Transverse colon (tissue), 4 donors: ENCODE data around the gene PHKA2. TPM values are rescaled to one million over a fixed set of nuclear protein-coding genes. Genes with fewer than 3 reads are reported as not detected.
"Not testable (repeated sequence)": the region's sequence is repeated elsewhere in the genome, so short reads cannot be mapped to it uniquely, and the experiment has no call there.

Experiments
- DNase-seq: peaks from one replicate; pipeline ENCODE4 v3.0.0-alpha.2; 2019
- H3K27ac ChIP-seq, 4 donors: fragments of 200-600 bp; sonication (generic); 2 replicates each; pipeline ENCODE4 v1.5.1; 2016 to 2018; ENCODE audit warnings: inconsistent platforms in 4 of 4
- H3K27me3 ChIP-seq: fragments of 200-600 bp; sonication (generic); 2 replicates; pipeline ENCODE4 v1.5.1; 2017; ENCODE audit warnings: inconsistent platforms
- H3K36me3 ChIP-seq, 4 donors: fragments of 200-600 bp; sonication (generic); 2 replicates each; pipeline ENCODE4 v1.5.1; 2017 to 2019; ENCODE audit warnings: inconsistent platforms in 4 of 4
- H3K4me1 ChIP-seq, 4 donors: fragments of 200-600 bp; sonication (generic); 2 replicates each; pipeline ENCODE4 v1.5.1; 2017 to 2020; ENCODE audit warnings: inconsistent platforms in 4 of 4
- H3K4me3 ChIP-seq, 4 donors: fragments of 200-600 bp; sonication (generic); 1 replicate in 1 of 4; 2 replicates in 3 of 4; pipeline versions ENCODE4 v1.5.1 to v1.6.1; 2017 to 2019; ENCODE audit warnings: inconsistent platforms in 4 of 4
- H3K9me3 ChIP-seq, 2 donors: fragments of 200-600 bp; sonication (generic); 2 replicates each; pipeline ENCODE4 v1.5.1; 2017 to 2019; ENCODE audit warnings: inconsistent platforms in 2 of 2
- CTCF ChIP-seq, 5 experiments: fragments of 200-600 bp in 3 of 5; fragments of 450-650 bp in 2 of 5; sonication (generic) in 3 of 5; IDR thresholded peaks; 1 replicate in 2 of 5; 2 replicates in 3 of 5; pipeline ENCODE4 v1.5.1; 2016 to 2017; ENCODE audit warnings: antibody characterized with exemption in 5 of 5, inconsistent platforms in 3 of 5, mild to moderate bottlenecking in 2 of 5, moderate library complexity in 1 of 5
- EP300 ChIP-seq: sonication (generic); formaldehyde crosslinking; IDR thresholded peaks from one replicate; pipeline ENCODE4 v1.6.1; 2017; ENCODE audit warnings: antibody characterized with exemption, low read depth
- POLR2A ChIP-seq: fragments of 450-650 bp; IDR thresholded peaks from one replicate; pipeline ENCODE4 v1.6.1; 2016; ENCODE audit warnings: antibody characterized with exemption, mild to moderate bottlenecking, moderate library complexity
- POLR2AphosphoS5 ChIP-seq, 3 donors: sonication (generic); formaldehyde crosslinking; IDR thresholded peaks; one replicate each; pipeline ENCODE4 v1.6.1; 2016; ENCODE audit warnings: antibody characterized with exemption in 3 of 3
- WGBS, 2 donors: methylation state at CpG; one replicate each; pipeline ENCODE4 v1.1.5; 2018; ENCODE audit warnings: low coverage in 1 of 2; 5-methylcytosine and 5-hydroxymethylcytosine counted together
- in situ Hi-C, 4 donors: fragments of 200-750 bp; cut with MboI; loops; one replicate each; pipeline versions ENCODE4 v1.15.0 to v1.15.1; 2017; ENCODE audit warnings: low sequenced_read_pairs in 3 of 4, low pct_ligation_motif_present in 1 of 4, low pct_unique_long_range_greater_than_20kb in 1 of 4
- intact Hi-C: fragments of 100-400 bp; cut with DNase I; formaldehyde crosslinking; loops from one replicate; pipeline ENCODE4 v1.15.1; 2023; ENCODE audit warnings: low total_unique reads
- total RNA-seq, 4 donors: library from RNA; depleted of rRNA; stranded (reverse); fragments of >200 nt; gene quantifications; one replicate each; pipeline ENCODE4 v1.1.0, GENCODE V29; 2016

The PHKA2 gene
- total RNA-seq, 4 donors from 2014 or later, result 23.8 to 46.4 (median 30.4) TPM

- Histone ChIP-seq H3K4me3 (peak overlapping the region; percentile 19 to 84 (median 68)), H3K9me3 (no peaks in the 10 kb centered on the region), H3K27ac (peak overlapping the region; percentile 88 to 96 (median 92)), H3K4me1 (peaks cover 0 to 10% (median 8%) of the 10 kb centered on the region in 4 donors), H3K27me3 (no peaks in the 10 kb centered on the region), H3K36me3 (no peaks in the 10 kb centered on the region)
- no peak for TF ChIP-seq CTCF (IDR thresholded peaks at IDR 0.05)
- TF ChIP-seq POLR2A, result no peak
- no peak for TF ChIP-seq POLR2AphosphoS5 (IDR thresholded peaks at IDR 0.05)
- no peak for TF ChIP-seq EP300
- in situ Hi-C loops (loop anchor here in 1 of 4 donors (25.0 kb wide), 1 partner anchor 352 kb away; the partner anchor contains the start of gene PDHA1), intact Hi-C loops (no loop called here)
- DNase-seq, result no peak
- 0 to 52% methylated on average over 2 to 4 of the region's 4 CpGs for WGBS, 2 donors
These were observed 1.2 kb upstream of the PHKA2 start for GRCh38 chrX:18985186-18985435.

- TF ChIP-seq EP300, result no peak
- peak; percentile 43 to 84 (median 55) for TF ChIP-seq CTCF (IDR thresholded peaks at IDR 0.05)
- peak; percentile 47 for TF ChIP-seq POLR2A
- TF ChIP-seq POLR2AphosphoS5 (IDR thresholded peaks at IDR 0.05), result peak in 2 of 3 donors; percentile 10 to 12
- peak overlapping the region; percentile 27 to 84 (median 68) for H3K4me3 ChIP-seq
- in situ Hi-C loops, result loop anchor here in 1 of 4 donors (25.0 kb wide), 1 partner anchor 353 kb away; the partner anchor contains the start of gene PDHA1
- H3K36me3 ChIP-seq, result no peaks in the 10 kb centered on the region
- peak; percentile 86 for DNase-seq
- WGBS, 2 donors, result 39% methylated on average over 45 of the region's 71 CpGs; no CpG with 5 or more reads in 1 of the 2 donors
- no peaks in the 10 kb centered on the region for H3K27me3 ChIP-seq
- no peaks in the 10 kb centered on the region for H3K9me3 ChIP-seq
- intact Hi-C loops, result no loop called here
- H3K27ac ChIP-seq, result peak overlapping the region; percentile 88 to 96 (median 92)
- peaks cover 0 to 10% (median 8%) of the 10 kb centered on the region in 4 donors for H3K4me1 ChIP-seq
These were observed 669 bp upstream of the PHKA2 start for GRCh38 chrX:18984381-18985185.

GRCh38 chrX:18981124-18981807, 2.6 kb downstream of the PHKA2 start:
- H3K4me1 ChIP-seq, result peaks cover 0 to 10% (median 8%) of the 10 kb centered on the region in 4 donors
- H3K27me3 ChIP-seq, result no peaks in the 10 kb centered on the region
- intact Hi-C loops (no loop called here), in situ Hi-C loops (loop anchor here in 1 of 4 donors (25.0 kb wide), 1 partner anchor 356 kb away; the partner anchor contains the start of gene PDHA1)
- no peak for TF ChIP-seq POLR2AphosphoS5 (IDR thresholded peaks at IDR 0.05)
- TF ChIP-seq CTCF (IDR thresholded peaks at IDR 0.05), result no peak
- TF ChIP-seq POLR2A, result no peak
- TF ChIP-seq EP300, result no peak
- no peak overlapping the region for H3K4me3 ChIP-seq
- WGBS, 2 donors, result 73 to 100% methylated on average over 2 to 6 of the region's 6 CpGs
- no peaks in the 10 kb centered on the region for H3K36me3 ChIP-seq
- H3K27ac ChIP-seq, result no peak overlapping the region
- DNase-seq, result no peak
- no peaks in the 10 kb centered on the region for H3K9me3 ChIP-seq

GRCh38 chrX:18980262-18980661, 3.7 kb downstream of the PHKA2 start:
- 60% methylated on average over 6 of the region's 6 CpGs; no CpG with 5 or more reads in 1 of the 2 donors for WGBS, 2 donors
- H3K27me3 ChIP-seq, H3K9me3 ChIP-seq, H3K27ac ChIP-seq, H3K36me3 ChIP-seq, H3K4me3 ChIP-seq, intact Hi-C loops, DNase-seq: not testable (repeated sequence)
- peaks cover 0 to 10% (median 5%) of the 10 kb centered on the region in 4 donors for H3K4me1 ChIP-seq
- in situ Hi-C loops, result loop anchor here in 1 of 4 donors (25.0 kb wide), 1 partner anchor 357 kb away; the partner anchor contains the start of gene PDHA1
